ENCODE measurements around the gene FLAD1. TPM values are rescaled to one million over a fixed set of nuclear protein-coding genes. Genes with fewer than 3 reads are reported as not detected.
"Not testable (repeated sequence)": the region's sequence is repeated elsewhere in the genome, so short reads cannot be mapped to it uniquely, and the experiment has no call there.

The FLAD1 gene
- polyA plus RNA-seq, 6 donors from 2014 or later = 37.0 to 57.0 (median 49.4) TPM

DNA sequence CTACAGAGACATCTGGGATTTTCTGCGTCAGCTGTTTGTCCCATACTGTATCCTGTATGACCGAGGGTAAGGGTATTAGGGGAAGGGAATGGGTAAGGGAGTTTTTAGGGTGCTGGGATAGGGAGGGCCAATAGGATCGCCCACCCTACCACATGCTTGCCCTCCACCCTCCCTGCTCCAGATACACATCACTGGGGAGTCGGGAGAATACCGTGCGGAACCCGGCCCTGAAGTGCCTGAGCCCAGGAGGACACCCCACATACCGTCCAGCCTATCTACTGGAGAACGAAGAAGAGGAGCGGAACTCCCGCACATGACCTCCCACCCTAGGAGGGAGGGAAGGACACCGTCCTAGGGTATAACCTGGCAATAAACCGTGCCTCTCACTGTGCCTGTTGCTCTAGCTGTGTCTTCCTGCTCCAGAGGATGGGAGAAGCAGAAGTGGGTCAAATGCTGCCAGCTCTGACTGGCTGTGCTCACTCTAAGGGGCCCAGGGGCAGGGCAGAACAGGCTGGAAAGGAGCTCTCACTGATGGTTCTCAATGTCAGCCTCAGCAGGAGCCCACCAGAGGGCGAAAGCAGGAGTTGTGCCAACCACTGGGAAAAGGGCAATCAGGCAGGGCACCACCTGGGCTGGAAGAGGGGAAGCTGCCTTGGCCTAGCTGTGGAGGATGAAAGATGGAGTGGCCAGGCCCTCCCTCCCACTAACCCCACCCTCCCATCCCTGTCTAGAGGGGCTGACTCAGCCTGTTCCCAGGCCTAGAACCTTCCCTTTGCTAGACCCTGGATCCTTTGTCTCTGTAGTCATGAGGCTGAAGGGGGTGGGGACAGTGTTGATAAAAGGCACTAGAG, 9.8 kb downstream of the FLAD1 start:
- Mint-ChIP-seq H3K27ac (peak overlapping the region in 1 of 6 donors; percentile 15), H3K27me3 (no peaks in the 10 kb centered on the region), H3K4me3 (no peak overlapping the region), H3K4me1 (peaks cover 19 to 43% (median 21%) of the 10 kb centered on the region in 3 donors), H3K36me3 (no peaks in the 10 kb centered on the region), H3K9me3 (no peaks in the 10 kb centered on the region)
- DNase-seq = no peak
- no peak for ATAC-seq (ENCODE audit: low read depth in 2 of 2)

DNA sequence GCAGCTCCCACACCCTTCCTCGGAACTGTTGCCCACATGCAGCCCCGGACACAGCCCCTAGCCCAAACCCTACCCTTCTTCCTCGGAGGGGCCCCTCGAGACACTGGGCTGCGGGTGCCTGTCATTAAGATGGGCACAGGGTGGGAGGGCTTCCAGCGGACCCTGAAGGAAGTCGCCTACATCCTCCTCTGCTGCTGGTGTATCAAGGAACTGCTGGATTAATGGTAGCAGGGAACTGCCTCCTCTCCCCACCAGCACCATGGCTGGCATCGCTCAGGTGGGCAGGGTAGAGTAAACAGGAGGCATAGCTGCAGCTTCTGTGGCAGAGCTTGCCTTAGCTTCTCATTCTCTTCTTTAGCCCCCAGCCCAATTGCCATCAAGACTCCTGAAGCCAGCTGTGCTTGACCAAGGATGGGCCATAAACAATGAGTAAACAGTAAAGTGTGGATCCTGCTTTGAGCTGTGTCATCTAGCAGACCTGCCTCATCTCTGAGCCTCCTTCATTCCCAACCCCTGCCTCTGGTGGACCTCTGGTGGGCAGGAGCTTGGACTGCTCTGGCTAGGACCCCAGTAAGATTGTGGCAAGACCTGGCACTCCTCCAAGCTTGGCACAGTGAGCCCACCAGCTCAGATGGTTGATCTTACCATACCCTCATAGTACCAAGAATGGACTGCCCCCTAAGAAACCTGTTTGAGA, 10.6 kb downstream of the FLAD1 start, which contains the start of gene LENEP:
Gene LENEP, plus strand, starts transcription at position 15 of the 697 bp plus-strand sequence. Its CDS starts 22 bp downstream, at position 37.
- H3K4me3 Mint-ChIP-seq = no peak within 1 kb of the TSS
- no peaks in the 10 kb centered on the region for H3K9me3 Mint-ChIP-seq
- peaks cover 20 to 49% (median 23%) of the 10 kb centered on the region in 3 donors for H3K4me1 Mint-ChIP-seq
- H3K27ac Mint-ChIP-seq = peak within 1 kb of the TSS in 2 of 6 donors; percentile 15 to 30
- DNase-seq (no peak), ATAC-seq (ENCODE audit: low read depth in 2 of 2) (no peak)
- H3K36me3 Mint-ChIP-seq = no peaks in the 10 kb centered on the region
- no peaks in the 10 kb centered on the region for H3K27me3 Mint-ChIP-seq

DNA sequence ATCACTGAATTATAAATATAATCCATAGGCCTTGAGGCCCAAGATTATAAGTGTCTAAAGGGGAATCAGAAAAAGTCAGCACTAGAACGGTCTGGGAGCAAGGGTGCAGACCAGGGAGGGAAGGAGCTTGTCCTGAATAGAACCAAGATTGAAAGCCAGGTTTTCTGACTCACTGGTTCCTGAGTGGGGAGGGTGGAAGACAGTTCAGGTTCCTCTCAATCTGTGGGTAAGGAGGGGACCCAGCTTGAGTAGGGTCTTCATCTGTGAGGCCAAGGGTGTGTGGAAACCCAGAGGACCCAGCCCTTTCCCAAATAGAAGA, 11.1 kb downstream of the FLAD1 start:
- Mint-ChIP-seq H3K36me3 (no peaks in the 10 kb centered on the region), H3K27me3 (no peaks in the 10 kb centered on the region), H3K4me1 (peaks cover 20 to 49% (median 23%) of the 10 kb centered on the region in 3 donors), H3K27ac (peak overlapping the region in 1 of 6 donors; percentile 30), H3K9me3 (no peaks in the 10 kb centered on the region), H3K4me3 (no peak overlapping the region)
- DNase-seq = no peak
- ATAC-seq (ENCODE audit: low read depth in 2 of 2) = no peak

DNA sequence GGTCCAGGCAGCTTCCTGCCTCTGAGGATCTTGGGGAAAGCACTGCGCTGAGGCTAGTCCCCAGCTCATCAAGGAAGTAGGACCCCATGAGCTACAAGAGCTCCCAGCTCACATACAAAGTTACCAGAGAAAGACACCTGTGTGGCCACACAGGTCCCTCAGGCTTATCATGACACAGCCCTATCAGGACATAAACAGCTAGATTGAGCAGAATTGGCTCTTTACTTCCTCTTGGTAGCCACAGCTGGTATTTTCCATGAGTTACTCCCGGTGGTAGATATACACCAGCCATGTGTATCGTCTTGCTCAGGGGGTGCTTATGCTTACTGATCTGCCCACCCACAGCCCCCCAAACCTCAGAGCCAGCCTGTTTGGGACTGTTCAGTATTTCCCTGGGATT, 11.4 kb downstream of the FLAD1 start:
- ATAC-seq (ENCODE audit: low read depth in 2 of 2) (no peak), DNase-seq (no peak)
- no peak overlapping the region for H3K4me3 Mint-ChIP-seq
- H3K9me3 Mint-ChIP-seq = no peaks in the 10 kb centered on the region
- no peaks in the 10 kb centered on the region for H3K36me3 Mint-ChIP-seq
- H3K27ac Mint-ChIP-seq = no peak overlapping the region
- peaks cover 18 to 47% (median 22%) of the 10 kb centered on the region in 3 donors for H3K4me1 Mint-ChIP-seq
- no peaks in the 10 kb centered on the region for H3K27me3 Mint-ChIP-seq

DNA sequence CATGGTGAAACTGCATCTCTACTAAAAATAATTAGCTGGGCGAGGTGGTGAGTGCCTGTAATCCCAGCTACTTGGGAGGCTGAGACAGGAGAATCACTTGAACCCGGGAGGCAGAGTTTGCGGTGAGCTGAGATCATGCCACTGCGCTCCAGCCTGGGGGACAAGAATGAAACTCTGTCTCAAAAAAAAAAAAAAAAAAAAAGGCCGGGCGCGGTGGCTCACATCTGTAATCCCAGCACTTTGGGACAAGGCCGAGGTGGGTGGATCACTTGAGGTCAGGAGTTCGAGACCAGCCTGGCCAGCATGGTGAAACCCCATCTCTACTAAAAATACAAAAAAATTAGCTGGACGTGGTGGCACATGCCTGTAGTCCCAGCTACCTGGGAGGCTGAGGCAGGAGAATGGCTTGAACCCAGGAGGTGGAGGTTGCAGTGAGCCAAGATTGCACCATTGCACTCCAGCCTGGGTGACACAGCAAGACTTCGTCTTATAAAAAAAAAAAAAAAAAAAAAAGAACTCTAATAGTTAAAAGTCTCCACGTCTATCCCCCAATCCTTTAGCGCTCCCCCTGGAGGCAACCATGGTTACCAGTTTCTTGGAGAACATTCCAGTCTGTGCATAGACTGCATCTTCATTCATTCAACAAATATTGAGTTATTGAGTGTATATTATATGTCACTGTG, 12.3 kb downstream of the FLAD1 start:
- DNase-seq, H3K27me3 Mint-ChIP-seq, H3K27ac Mint-ChIP-seq: not testable (repeated sequence)

DNA sequence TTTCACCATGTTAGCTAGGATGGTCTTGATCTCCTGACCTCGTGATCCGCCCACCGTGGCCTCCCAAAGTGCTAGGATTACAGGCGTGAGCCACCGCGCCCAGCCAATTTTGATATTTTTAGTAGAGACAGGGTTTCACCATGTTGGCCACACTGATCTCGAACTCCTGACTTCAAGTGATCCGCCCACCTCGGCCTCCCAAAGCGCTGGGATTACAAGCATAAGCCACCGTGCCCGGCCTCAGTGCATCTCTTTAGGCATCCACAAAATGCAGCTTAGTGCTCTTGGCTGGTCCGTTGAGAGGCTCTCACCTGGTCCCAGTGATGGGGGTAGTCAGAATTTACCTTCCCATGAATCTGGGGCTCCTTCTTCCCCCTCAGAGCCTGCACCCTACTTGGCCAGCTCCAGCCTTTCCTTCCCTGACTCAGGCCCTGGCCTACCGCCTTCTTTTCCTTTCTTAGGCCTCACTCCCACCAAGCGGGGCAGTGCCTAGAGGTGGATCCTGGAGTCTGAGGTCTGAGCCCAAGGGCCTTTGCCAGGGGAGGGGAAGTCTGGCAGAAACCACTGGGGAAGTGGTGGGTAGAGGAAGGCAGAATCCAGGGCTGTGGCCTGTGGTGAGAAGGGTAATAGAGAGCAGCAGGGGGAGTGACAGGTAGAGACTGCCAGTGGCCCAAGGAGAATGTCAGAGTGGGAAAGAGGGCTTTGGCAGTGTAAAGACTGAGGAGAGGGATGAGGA, 14.0 kb downstream of the FLAD1 start:
- peak overlapping the region in 3 of 8 donors; percentile 12 to 47 (median 33) for H3K4me3 Mint-ChIP-seq
- peak overlapping the region in 1 of 6 donors; percentile 69 for H3K27ac Mint-ChIP-seq
- ATAC-seq (ENCODE audit: low read depth in 2 of 2) (no peak), DNase-seq (no peak)
- H3K9me3 Mint-ChIP-seq = no peaks in the 10 kb centered on the region
- H3K27me3 Mint-ChIP-seq = no peaks in the 10 kb centered on the region
- H3K36me3 Mint-ChIP-seq = no peaks in the 10 kb centered on the region
- peaks cover 23 to 54% (median 25%) of the 10 kb centered on the region in 3 donors for H3K4me1 Mint-ChIP-seq

More for the DNA sequence above, 12.3 kb downstream of the FLAD1 start:
- H3K4me1 Mint-ChIP-seq = peaks cover 23 to 50% (median 25%) of the 10 kb centered on the region in 3 donors
- H3K4me3 Mint-ChIP-seq = peak overlapping the region in 1 of 8 donors; percentile 61
- not testable (repeated sequence) for H3K36me3 Mint-ChIP-seq; H3K9me3 Mint-ChIP-seq; ATAC-seq (ENCODE audit: low read depth in 2 of 2)

DNA sequence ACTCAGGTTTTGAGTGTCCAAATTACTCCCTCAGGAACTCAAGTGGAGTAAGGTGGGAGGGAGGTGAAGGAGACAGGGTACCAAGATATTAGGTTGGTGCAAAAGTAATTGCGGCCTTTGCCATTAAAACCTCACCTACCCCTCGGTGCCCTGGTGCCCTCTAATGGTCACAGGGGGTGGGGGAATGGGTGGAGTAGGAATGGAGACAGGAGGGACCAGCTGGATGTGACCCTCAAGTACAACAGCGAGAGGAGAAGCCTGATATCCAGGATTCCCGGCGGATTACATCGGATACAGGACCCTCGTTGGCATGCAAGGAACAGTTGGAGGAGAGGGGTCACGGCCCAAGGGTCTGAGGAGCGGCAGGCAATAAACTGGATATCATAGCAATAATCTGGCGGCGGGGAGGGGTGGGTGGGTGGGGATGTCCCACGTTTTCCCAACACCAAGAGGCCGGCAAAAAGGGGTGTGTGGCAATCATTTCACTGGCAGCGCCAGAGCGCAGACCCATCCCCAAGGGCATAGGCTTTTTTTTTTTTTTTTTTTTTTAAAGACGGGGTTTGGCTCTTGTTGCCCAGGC, 15.1 kb downstream of the FLAD1 start:
- Mint-ChIP-seq H3K4me1 (peaks cover 24 to 54% (median 25%) of the 10 kb centered on the region in 3 donors), H3K27me3 (no peaks in the 10 kb centered on the region), H3K9me3 (no peaks in the 10 kb centered on the region), H3K4me3 (peak overlapping the region in 6 of 8 donors; percentile 25 to 96 (median 66)), H3K36me3 (no peaks in the 10 kb centered on the region), H3K27ac (peak overlapping the region in 4 of 6 donors; percentile 42 to 70 (median 54))
- DNase-seq (no peak), ATAC-seq (ENCODE audit: low read depth in 2 of 2) (no peak)

DNA sequence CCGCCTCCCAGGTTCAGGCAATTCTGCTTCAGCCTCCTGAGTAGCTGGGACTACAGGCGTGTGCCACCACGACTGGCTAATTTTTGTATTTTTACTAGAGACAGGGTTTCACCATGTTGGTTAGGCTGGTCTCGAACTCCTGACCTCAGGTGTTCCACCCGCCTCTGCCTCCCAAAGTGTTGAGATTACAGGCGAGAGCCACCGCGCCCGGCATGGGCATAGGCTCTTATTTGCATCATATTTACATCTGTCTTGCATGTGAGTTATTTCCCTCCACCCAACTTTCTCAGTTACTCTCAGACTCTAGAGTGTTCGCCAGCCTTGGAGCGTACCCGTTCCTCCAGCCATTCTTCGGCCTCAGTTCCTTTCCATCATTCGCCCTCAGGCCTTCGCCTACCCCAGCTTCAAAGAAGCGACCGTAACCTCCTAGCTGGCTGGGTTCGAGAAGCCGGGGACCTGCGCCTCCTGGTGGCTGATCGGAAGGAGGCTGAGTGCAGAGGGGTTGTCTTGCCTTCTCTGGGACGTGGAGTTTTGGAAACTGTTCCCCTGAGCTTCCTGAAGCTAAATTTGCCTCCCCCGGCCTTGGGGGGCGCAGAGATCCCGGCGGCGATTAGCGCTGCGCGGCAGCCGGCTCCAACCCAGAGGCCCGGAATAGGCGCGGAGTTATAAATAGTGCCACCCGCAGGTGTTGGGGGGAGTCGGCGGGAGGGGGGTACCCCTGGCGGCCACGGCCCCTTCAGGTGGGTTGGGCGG, 15.8 kb downstream of the FLAD1 start:
- peak; percentile 49 for DNase-seq
- Mint-ChIP-seq H3K9me3 (no peaks in the 10 kb centered on the region), H3K27me3 (no peaks in the 10 kb centered on the region), H3K36me3 (no peaks in the 10 kb centered on the region), H3K4me1 (peaks cover 29 to 59% (median 31%) of the 10 kb centered on the region in 3 donors), H3K4me3 (peak overlapping the region; percentile 87 to 98 (median 94)), H3K27ac (peak overlapping the region; percentile 49 to 88 (median 76))
- peak; percentile 11 to 13 for ATAC-seq (ENCODE audit: low read depth in 2 of 2)

DNA sequence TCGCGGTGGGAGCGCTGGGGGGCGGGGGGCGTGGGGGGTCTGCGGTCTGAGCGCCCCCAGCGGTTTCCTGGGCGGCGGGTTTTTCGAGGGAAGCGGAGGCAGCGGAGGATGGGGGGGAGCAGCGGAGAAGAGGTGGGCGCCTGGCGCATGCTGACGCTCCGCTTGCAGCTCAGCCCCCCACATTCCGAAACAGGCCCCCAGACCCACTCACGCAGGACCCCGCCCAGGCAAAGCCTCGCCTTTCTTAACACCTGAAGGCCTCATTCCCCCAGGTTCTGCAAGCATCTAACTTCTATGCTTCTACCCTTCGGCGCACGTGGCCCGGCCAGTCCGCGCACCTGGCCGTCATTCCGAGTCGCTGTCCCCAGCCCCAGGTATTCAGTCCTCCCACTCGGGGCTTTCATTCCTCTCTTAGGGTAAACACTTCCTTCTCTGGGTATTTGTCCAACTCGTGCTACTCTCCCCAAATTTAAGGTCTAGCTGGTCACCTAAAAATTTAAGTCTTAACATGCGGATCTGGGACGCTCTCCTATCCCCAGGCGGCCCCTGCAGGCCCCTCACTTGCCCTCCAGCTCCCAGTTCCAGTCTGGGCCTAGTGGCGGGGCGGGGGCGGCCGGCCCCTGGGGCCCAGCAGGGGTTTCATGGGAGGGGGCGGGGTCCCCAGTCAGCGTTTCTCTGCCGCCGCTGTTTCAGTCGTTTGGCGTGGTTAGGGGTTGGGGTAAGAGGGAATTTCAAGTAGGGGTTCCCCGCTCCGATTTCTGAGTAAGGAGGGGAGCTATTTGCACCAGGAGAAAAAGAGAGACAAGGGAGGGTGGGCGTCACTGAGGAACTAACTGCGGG, 16.6 kb downstream of the FLAD1 start:
- ATAC-seq (ENCODE audit: low read depth in 2 of 2) (peak in 1 of 2 donors; percentile 7), DNase-seq (peak; percentile 33)
- Mint-ChIP-seq H3K36me3 (no peaks in the 10 kb centered on the region), H3K4me3 (peak overlapping the region; percentile 91 to 98 (median 95)), H3K4me1 (peaks cover 35 to 59% (median 36%) of the 10 kb centered on the region in 3 donors), H3K27ac (peak overlapping the region; percentile 67 to 97 (median 91)), H3K9me3 (no peaks in the 10 kb centered on the region), H3K27me3 (no peaks in the 10 kb centered on the region)

DNA sequence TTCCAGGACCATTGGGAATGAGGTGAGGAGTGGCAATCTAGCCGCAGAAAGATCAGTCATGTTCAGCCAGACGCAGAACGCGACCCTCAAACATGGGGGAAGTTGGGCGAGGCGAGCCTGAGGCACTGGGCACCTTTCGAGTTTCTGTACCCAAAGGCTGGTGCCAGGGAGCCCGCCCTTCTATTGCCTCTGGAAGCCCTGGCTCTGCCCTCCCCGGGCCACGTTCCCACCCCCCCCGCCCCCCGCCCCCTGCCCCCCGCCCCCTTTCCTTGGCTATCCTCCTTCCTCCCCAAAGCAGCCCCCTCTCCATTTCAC, 17.2 kb downstream of the FLAD1 start:
- no peaks in the 10 kb centered on the region for H3K36me3 Mint-ChIP-seq
- H3K27me3 Mint-ChIP-seq = no peaks in the 10 kb centered on the region
- H3K4me3 Mint-ChIP-seq = peak overlapping the region; percentile 91 to 98 (median 95)
- H3K9me3 Mint-ChIP-seq = no peaks in the 10 kb centered on the region
- no peak for DNase-seq
- H3K4me1 Mint-ChIP-seq = peaks cover 34 to 61% (median 39%) of the 10 kb centered on the region in 3 donors
- no peak for ATAC-seq (ENCODE audit: low read depth in 2 of 2)
- H3K27ac Mint-ChIP-seq = peak overlapping the region; percentile 4 to 97 (median 91)

DNA sequence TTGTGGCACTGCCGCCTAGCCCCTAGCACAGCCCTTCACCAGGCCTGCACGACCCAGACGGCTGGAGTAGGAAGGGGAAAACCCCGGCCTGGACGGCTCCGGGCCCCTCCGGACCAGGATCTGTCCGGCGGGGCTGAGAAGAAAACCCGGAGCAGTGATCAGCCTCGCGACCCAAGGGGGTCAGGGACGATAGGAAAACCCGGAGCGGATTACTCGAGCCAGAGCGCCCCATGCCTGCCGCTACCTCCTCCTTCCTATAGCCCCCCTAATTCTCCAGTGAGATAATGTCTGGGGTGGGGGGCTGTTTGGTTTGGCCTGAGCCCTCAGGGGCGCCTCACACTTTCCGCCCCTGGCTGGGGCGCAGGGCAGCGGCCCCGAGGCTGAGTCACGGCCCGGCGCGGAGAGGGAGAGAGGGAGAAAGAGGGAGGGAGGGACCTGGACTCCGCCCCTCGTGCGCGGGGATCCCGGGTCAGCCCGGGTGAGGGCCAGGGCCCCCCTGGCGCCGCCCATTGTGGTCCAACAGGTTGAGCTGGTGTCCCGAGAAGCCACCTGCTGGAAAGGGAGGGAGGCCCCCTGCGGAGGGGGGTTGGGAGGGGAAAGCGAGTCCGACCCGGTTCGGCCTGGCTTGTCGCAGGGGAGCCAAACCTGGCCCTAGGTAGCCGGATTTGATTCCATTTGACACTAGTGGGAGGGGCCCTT, 17.7 kb downstream of the FLAD1 start:
- ATAC-seq (ENCODE audit: low read depth in 2 of 2) (peak; percentile 17 to 20), DNase-seq (peak; percentile 75)
- H3K9me3 Mint-ChIP-seq = no peaks in the 10 kb centered on the region
- no peaks in the 10 kb centered on the region for H3K36me3 Mint-ChIP-seq
- peak overlapping the region; percentile 91 to 98 (median 96) for H3K4me3 Mint-ChIP-seq
- peaks cover 40 to 63% (median 42%) of the 10 kb centered on the region in 3 donors for H3K4me1 Mint-ChIP-seq
- peak overlapping the region in 5 of 6 donors; percentile 76 to 94 (median 88) for H3K27ac Mint-ChIP-seq
- no peaks in the 10 kb centered on the region for H3K27me3 Mint-ChIP-seq

Measured in naive B cell (primary cell).